B cell (primary cell): ENCODE data around the gene GPR27. TPM values are rescaled to one million over a fixed set of nuclear protein-coding genes. Genes with fewer than 3 reads are reported as not detected.

Source experiments
- ATAC-seq: fragments of 200-7000 bp; cut with Tn5 transposase; one replicate; pipeline ENCODE4 v1.10.0; 2021; ENCODE audit warnings: low read depth, mild to moderate bottlenecking, moderate number of reproducible peaks, moderate library complexity
- CTCF ChIA-PET: fragments of 350-600 bp; sonication (Branson Sonifier 250); formaldehyde crosslinking; loops from one replicate; lab custom pipeline; 2021; ENCODE audit warnings: antibody characterized with exemption, inconsistent platforms; lab: Charles Lee
- POLR2A ChIA-PET: fragments of 350-600 bp; sonication (Branson Sonifier 250); formaldehyde crosslinking; loops from one replicate; lab custom pipeline; 2021; ENCODE audit warnings: antibody characterized with exemption; lab: Charles Lee
- DNase-seq: peaks from one replicate; pipeline ENCODE4 v3.0.0; 2013
- H2AFZ ChIP-seq: 2 replicates; pipeline ENCODE4 v1.6.1; 2012; ENCODE audit warnings: mild to moderate bottlenecking, low read depth, low read length; ENCODE audit not compliant: insufficient read depth, poor library complexity, severe bottlenecking
- H3K27ac ChIP-seq, 2 donors: 1 replicate in 1 of 2; 2 replicates in 1 of 2; pipeline ENCODE4 v1.5.1; 2012 to 2013; ENCODE audit warnings: low read length in 2 of 2, mild to moderate bottlenecking in 2 of 2, moderate library complexity in 1 of 2
- H3K27me3 ChIP-seq, 4 experiments: fragments of 200-600 bp in 1 of 4; sonication (generic) in 1 of 4; replicated peaks in 1 of 4; 1 replicate in 2 of 4; 2 replicates in 2 of 4; pipeline versions ENCODE4 v1.6.1 to v1.7.0; 2013 to 2016; ENCODE audit warnings: low read length in 3 of 4, mild to moderate bottlenecking in 2 of 4, mixed read lengths in 1 of 4, moderate library complexity in 1 of 4; ENCODE audit not compliant: insufficient read depth in 4 of 4, control insufficient read depth in 3 of 4; ENCODE audit errors: control extremely low read depth in 1 of 4
- H3K36me3 ChIP-seq, 2 experiments: replicated peaks in 1 of 2; 1 replicate in 1 of 2; 2 replicates in 1 of 2; pipeline versions ENCODE4 v1.6.1 to v1.7.1; 2013; ENCODE audit warnings: low read length in 1 of 2; ENCODE audit not compliant: insufficient read depth in 2 of 2, control insufficient read depth in 1 of 2; ENCODE audit errors: control extremely low read depth in 1 of 2, extremely low read depth in 1 of 2
- H3K4me1 ChIP-seq, 2 donors: fragments of 200-600 bp in 1 of 2; sonication (generic) in 1 of 2; 1 replicate in 1 of 2; 2 replicates in 1 of 2; pipeline versions ENCODE4 v1.5.1 to v1.6.1; 2013 to 2017; ENCODE audit warnings: low read length in 2 of 2; ENCODE audit not compliant: control insufficient read depth in 2 of 2, insufficient read depth in 2 of 2
- H3K4me2 ChIP-seq: replicated peaks from 2 replicates; pipeline ENCODE3; 2012; ENCODE audit warnings: mild to moderate bottlenecking, low read depth, low read length; ENCODE audit not compliant: poor library complexity, severe bottlenecking
- H3K4me3 ChIP-seq, 5 experiments: fragments of 200-600 bp in 1 of 5; sonication (generic) in 1 of 5; 1 replicate in 3 of 5; 2 replicates in 2 of 5; pipeline versions ENCODE4 v1.5.1 to v1.7.0; 2011 to 2016; ENCODE audit warnings: low read length in 4 of 5, mild to moderate bottlenecking in 4 of 5, low read depth in 2 of 5, control low read depth in 1 of 5, moderate library complexity in 1 of 5; ENCODE audit not compliant: insufficient read depth in 1 of 5; ENCODE audit errors: control extremely low read depth in 1 of 5, extremely low read depth in 1 of 5
- H3K79me2 ChIP-seq: fragments of 200-600 bp; sonication (generic); one replicate; pipeline ENCODE4 v1.6.0; 2016; ENCODE audit warnings: low read length; ENCODE audit not compliant: control insufficient read depth, insufficient read depth
- H3K9ac ChIP-seq: fragments of 200-600 bp; sonication (generic); 2 replicates; pipeline ENCODE4 v1.6.1; 2017; ENCODE audit warnings: mild to moderate bottlenecking, low read length, moderate library complexity
- H3K9me3 ChIP-seq, 3 donors: one replicate each; pipeline versions ENCODE4 v1.6.1 to v1.7.1; 2013; ENCODE audit warnings: low read length in 2 of 3; ENCODE audit not compliant: control insufficient read depth in 2 of 3, insufficient read depth in 1 of 3; ENCODE audit errors: control extremely low read depth in 1 of 3
- H4K20me1 ChIP-seq: 2 replicates; pipeline ENCODE4 v1.6.0; 2012; ENCODE audit warnings: mild to moderate bottlenecking, low read length; ENCODE audit not compliant: insufficient read depth, control insufficient read depth, poor library complexity, severe bottlenecking
- H3K27ac Mint-ChIP-seq: one replicate; pipeline ENCODE4 v1.8.0; 2021; ENCODE audit warnings: mixed read lengths
- H3K27me3 Mint-ChIP-seq: one replicate; pipeline ENCODE4 v1.8.0; 2021; ENCODE audit warnings: mixed read lengths
- H3K4me1 Mint-ChIP-seq: one replicate; pipeline ENCODE4 v1.8.0; 2021; ENCODE audit warnings: mixed read lengths
- H3K4me3 Mint-ChIP-seq: one replicate; pipeline ENCODE4 v1.8.0; 2021; ENCODE audit warnings: mixed read lengths
- H3K9me3 Mint-ChIP-seq: one replicate; pipeline ENCODE4 v1.8.0; 2022; ENCODE audit warnings: mixed read lengths; ENCODE audit not compliant: insufficient read depth
- CTCF ChIP-seq: fragments of 200-600 bp; IDR thresholded peaks from one replicate; pipeline ENCODE4 v1.8.0; 2022; ENCODE audit warnings: antibody characterized with exemption, mild to moderate bottlenecking
- EZH2 ChIP-seq: IDR thresholded peaks from 2 replicates; pipeline ENCODE4 v1.6.1; 2012; ENCODE audit warnings: borderline replicate concordance, low read depth, mild to moderate bottlenecking, moderate library complexity, low read length; ENCODE audit not compliant: insufficient read depth, poor library complexity, severe bottlenecking
- WGBS: methylation state at CpG from one replicate; pipeline ENCODE4 v1.1.5; 2013; ENCODE audit warnings: missing lambda C conversion rate; ENCODE audit not compliant: insufficient coverage; 5-methylcytosine and 5-hydroxymethylcytosine counted together
- intact Hi-C: fragments of 100-400 bp; cut with micrococcal nuclease; formaldehyde crosslinking; loops from one replicate; pipeline ENCODE4 v1.10.0; 2022
- polyA plus RNA-seq: library from polyadenylated mRNA; depleted of rRNA; stranded (reverse); fragments of >200 nt; gene quantifications from 2 replicates; pipeline ENCODE4 v1.2.3, GENCODE V29; 2012
- total RNA-seq, 2 donors: library from RNA; stranded (reverse); fragments of 120-200 nt in 1 of 2; gene quantifications; 1 replicate in 1 of 2; 2 replicates in 1 of 2; pipeline versions ENCODE4 v1.2.3 to v1.2.4, GENCODE V29; 2013 to 2022

Gene GPR27
- total and polyA plus RNA-seq, 2 donors (not counting 1 experiment from before 2014, with no cell fraction given), result 0.04 TPM; not detected in 1

- WGBS, result no CpG with 5 or more reads among the region's 1 CpG
- ATAC-seq (no peak), DNase-seq (no peak)
- H3K27me3 ChIP-seq, result peaks cover 0 to 4% (median 0%) of the 10 kb centered on the region in 4 experiments
- Mint-ChIP-seq H3K9me3 (peaks cover 14% of the 10 kb centered on the region), H3K4me3 (no peak overlapping the region), H3K4me1 (no peaks in the 10 kb centered on the region), H3K27ac (no peak overlapping the region), H3K27me3 (peaks cover 19% of the 10 kb centered on the region)
- no peak overlapping the region for H2AFZ ChIP-seq
- intact Hi-C loops, result no loop called here
- no peak overlapping the region for H3K9ac ChIP-seq
- H3K9me3 ChIP-seq, result peaks cover 2 to 24% (median 17%) of the 10 kb centered on the region in 3 donors
- TF ChIP-seq CTCF (no peak), EZH2 (no peak)
- no peaks in the 10 kb centered on the region for H3K4me1 ChIP-seq
- H3K4me3 ChIP-seq, result no peak overlapping the region
- no peak overlapping the region for H3K27ac ChIP-seq
- H4K20me1 ChIP-seq, result no peaks in the 10 kb centered on the region
- CTCF ChIA-PET, result interaction anchor here (0.6 to 0.9 kb wide), 2 partner anchors 11 to 88 kb away, joined by 3 read pairs; no protein-coding TSS in a partner anchor
- no peaks in the 10 kb centered on the region for H3K36me3 ChIP-seq
- POLR2A ChIA-PET, result no interaction called here
- H3K79me2 ChIP-seq, result no peaks in the 10 kb centered on the region
- H3K4me2 ChIP-seq, result no peak overlapping the region
These were observed 11.0 kb upstream of the GPR27 start for GRCh38 chr3:71742621-71743020.

- no peaks in the 10 kb centered on the region for H3K4me1 Mint-ChIP-seq
- Histone ChIP-seq H3K9ac (no peak overlapping the region), H3K4me1 (no peaks in the 10 kb centered on the region), H2AFZ (no peak overlapping the region), H3K27me3 (peaks cover 0 to 3% (median 0%) of the 10 kb centered on the region in 4 experiments), H3K79me2 (no peaks in the 10 kb centered on the region), H3K4me2 (no peak overlapping the region), H4K20me1 (no peaks in the 10 kb centered on the region), H3K36me3 (no peaks in the 10 kb centered on the region), H3K4me3 (no peak overlapping the region), H3K9me3 (peaks cover 2 to 23% (median 17%) of the 10 kb centered on the region in 3 donors), H3K27ac (no peak overlapping the region)
- TF ChIP-seq CTCF, result no peak
- TF ChIP-seq EZH2, result no peak
- no peak overlapping the region for H3K4me3 Mint-ChIP-seq
- 60% methylated on average over 1 of the region's 3 CpGs for WGBS
- intact Hi-C loops, result no loop called here
- CTCF ChIA-PET, result interaction anchor here (1.0 kb wide), 1 partner anchor 16 kb away, joined by 3 read pairs; no protein-coding TSS in a partner anchor
- DNase-seq (no peak), ATAC-seq (no peak)
- H3K9me3 Mint-ChIP-seq, result peaks cover 14% of the 10 kb centered on the region
- POLR2A ChIA-PET, result no interaction called here
- no peak overlapping the region for H3K27ac Mint-ChIP-seq
- peaks cover 17% of the 10 kb centered on the region for H3K27me3 Mint-ChIP-seq
These were observed 8.9 kb upstream of the GPR27 start for GRCh38 chr3:71744738-71745137.
